CMK (cell line): ENCODE results near the gene FNBP1L.

Experiments
- DNase-seq: peaks from one replicate; pipeline ENCODE4 v3.0.0-alpha.2; 2010; ENCODE audit warnings: low read depth

Gene FNBP1L

DNA sequence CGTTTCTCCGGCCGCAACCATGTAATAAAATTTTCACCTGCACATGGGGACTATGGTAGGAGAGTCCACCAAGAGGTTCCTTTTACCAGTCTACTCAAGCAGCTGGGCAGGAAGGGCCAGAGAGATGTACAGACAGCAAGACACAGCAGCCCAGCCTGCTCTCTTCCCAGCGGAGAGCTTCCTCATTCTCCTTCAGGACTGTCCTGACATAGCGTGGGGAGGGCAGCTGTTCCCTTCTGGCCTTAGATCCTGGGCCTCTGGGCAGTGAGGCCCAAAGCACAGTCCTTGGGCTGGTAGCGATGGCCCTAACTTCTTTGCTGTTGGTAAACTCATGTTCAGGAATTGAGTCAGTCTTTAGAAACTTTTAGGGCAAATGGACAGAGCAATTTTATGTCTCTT is 144.6 kb downstream of the FNBP1L start:
- DNase-seq = no peak

DNA sequence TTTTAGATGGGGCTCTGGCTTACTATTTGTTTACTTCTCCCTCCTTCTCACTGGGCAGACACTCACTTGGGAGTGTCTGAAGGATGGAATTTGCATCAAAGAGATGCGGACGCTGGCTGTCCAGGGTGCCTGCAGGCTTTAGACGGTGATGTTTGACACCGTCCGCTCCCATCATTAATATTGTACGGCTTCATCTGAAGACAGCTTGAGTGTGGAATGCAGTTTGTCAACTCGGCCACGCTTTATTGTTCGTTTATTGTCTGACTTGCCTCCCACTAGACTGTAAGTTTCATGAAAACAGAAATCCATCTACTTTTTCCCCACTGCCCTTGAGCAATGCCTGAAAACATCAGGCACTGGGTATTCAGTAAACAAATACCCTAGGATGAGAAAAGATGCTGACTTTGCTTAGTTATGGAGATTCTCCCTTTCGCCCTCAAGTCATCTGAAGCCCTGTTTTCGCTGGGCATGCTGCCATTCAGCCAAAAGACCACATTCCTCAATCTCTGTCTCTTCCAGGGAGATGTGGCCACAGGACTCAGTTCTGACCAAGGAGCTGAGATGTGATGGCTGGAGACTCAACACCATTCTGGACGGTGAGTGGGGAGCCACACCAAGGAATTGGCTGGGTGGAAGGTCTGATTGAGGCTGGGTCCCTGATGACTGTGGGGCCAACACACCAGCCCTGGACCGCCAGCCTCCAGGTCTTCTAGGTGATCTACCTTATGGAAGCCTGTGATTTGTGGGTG is 146.1 kb downstream of the FNBP1L start:
- DNase-seq = no peak

DNA sequence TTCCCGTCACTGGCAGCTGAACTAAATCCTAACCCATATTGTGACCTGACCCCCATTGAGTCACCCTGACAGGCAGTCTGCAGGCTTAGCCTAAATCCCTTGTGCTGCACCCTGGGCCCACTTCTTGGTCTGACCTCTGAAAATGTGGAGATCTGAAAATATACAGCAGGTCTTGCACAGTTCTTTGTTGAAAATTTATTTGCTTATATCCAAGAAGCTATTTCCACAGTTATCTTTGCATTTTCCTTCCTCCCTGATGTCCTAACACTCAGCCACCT is 146.6 kb downstream of the FNBP1L start:
- no peak for DNase-seq

GRCh38 chr1:93595266-93595665 is 147.3 kb downstream of the FNBP1L start:
- DNase-seq = no peak

DNA sequence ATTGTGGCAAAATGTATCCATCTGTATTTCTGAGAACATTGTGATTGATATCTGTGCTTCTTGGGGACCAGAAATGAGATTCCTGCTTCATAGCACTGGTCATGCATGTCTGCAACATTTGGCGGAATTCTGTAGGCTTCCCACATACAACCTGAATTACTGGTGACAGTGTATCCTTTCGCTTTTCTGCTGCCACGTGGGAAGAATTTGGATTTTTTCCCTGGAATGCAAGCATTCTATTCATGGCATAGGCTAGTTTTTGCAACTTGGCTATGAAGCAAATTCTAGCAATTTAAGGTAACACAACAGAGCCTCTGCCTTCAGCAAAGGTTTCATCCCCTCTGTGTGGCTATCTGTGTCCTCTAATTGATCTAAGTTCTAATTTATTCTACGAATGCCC is 147.8 kb downstream of the FNBP1L start:
- no peak for DNase-seq

DNA sequence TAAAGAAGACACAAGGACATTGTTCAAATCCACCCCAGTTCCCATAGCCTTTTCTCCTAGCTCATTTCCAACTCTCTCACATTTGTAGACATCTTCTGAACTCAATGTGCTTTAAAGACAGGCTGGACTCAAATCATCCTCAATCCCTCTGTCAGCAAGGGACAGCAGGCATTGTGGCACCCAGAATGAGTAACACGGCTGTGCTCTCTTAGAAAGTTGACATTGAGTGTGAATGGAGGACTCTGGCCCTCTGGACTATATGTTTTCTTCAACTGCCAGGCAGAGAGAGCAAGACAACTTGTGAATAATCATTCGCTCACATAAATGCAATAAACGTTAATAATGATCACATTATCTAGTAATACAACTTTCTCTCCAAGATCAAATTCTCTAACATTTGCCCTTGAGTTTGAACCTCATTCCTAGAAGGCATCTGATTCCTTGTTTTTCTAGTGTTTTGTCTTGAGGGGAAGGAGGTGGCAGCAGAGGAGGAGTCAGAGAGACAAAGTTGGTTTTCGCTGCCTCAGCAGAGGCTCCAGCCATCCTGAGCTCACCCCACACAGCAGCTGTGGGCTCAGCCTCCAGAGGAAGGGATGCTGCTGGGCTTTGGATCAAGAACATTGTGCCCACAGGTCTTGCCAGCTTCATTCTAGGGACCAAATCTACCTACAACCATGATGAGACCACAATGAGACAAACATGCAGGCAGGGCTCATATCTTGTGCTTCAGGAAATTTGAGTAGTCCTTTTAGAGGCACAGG is 148.6 kb downstream of the FNBP1L start:
- no peak for DNase-seq

GRCh38 chr1:93597709-93598108 is 149.8 kb downstream of the FNBP1L start:
- no peak for DNase-seq

DNA sequence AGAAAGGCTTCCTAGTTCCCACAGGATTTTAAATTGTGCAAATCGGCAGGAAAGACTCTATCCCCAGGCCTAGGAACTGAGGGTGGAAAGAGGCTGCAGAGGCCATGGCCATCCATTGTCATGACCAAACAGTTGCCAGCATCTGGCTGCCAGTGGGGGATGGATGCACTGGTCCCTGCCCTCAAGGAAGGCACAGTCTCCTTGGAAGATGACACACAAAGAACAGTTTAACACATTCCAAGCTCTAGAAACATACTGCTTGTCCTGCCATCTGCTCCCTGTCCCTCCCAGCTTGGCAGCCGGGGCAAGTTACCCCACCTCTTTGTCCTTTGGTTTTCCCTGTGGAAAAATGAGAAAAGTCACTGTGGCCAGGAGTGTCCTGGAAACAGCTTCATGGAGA is 150.5 kb downstream of the FNBP1L start:
- DNase-seq = no peak

- no peak for DNase-seq
Measured at GRCh38 chr1:93598861-93599439, 151.0 kb downstream of the FNBP1L start.

GRCh38 chr1:93599479-93599878 is 151.6 kb downstream of the FNBP1L start:
- DNase-seq = no peak

- DNase-seq = no peak
Measured at GRCh38 chr1:93600663-93601062, 152.7 kb downstream of the FNBP1L start.

- DNase-seq = no peak
Measured at GRCh38 chr1:93601686-93602085, 153.8 kb downstream of the FNBP1L start.

DNA sequence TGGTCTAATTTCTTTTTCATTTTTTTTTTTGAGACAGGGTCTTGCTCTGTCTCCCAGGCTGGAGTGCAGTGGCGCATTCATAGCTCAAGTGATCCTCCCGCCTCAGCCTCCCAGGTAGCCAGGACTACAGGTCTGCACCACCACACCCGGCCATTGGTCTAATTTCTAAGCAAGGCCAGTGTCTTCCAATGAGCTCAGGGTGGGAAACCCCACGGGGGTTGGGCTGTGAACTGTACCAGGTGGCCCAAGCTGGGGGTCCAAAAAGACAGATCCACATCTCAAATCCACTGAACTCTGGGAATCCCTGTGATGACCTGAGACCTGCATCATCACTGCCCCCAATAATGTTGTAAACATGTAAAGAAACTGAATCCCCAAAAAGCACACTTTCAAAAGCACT is 154.2 kb downstream of the FNBP1L start:
- DNase-seq = no peak

- no peak for DNase-seq
Measured at GRCh38 chr1:93603106-93603505, 155.2 kb downstream of the FNBP1L start.

- no peak for DNase-seq
Measured at GRCh38 chr1:93603601-93604000, 155.7 kb downstream of the FNBP1L start.
